Measurements from ENCODE around the gene CAMK1D.

The CAMK1D gene

DNA sequence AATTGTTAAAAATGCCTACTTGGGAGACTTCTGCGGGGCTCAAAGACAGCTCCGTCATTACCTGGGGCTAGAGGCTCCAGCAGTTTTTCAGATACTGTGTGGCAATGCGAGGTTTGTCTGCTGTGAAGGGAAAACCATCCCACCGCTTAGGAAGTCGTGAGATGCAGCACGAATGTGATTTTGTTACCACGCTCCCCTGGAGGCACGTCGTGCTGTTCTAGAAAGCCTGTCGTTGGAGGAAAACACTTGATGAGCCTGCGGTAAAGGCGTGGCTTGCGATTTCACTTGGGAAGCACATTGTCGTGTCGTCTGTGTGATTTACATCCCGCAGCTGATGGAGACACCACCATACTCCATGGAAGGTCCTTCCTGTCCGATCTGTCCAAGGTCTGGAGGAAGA is 39.3 kb downstream of the CAMK1D start:
- Histone ChIP-seq H3K27me3 (ENCODE audit: insufficient read depth, low read length) (0 out of 2 replicates have a peak, but pooled peaks cover under 1% of the 10 kb centered on the region), H3K4me1 (ENCODE audit: control insufficient read depth, insufficient read depth, low read length, unreplicated experiment) (no peaks in the 10 kb centered on the region), H2AFZ (ENCODE audit: low read length, unreplicated experiment) (no peak overlapping the region), H3K36me3 (ENCODE audit: insufficient read depth, low read length) (no peaks in the 10 kb centered on the region), H3K79me2 (ENCODE audit: control insufficient read depth, insufficient read depth, low read length, unreplicated experiment) (no peaks in the 10 kb centered on the region), H3K4me3 (ENCODE audit: low read depth, low read length) (no peak overlapping the region), H3K27ac (ENCODE audit: low read depth, low read length) (no peak overlapping the region)

DNA sequence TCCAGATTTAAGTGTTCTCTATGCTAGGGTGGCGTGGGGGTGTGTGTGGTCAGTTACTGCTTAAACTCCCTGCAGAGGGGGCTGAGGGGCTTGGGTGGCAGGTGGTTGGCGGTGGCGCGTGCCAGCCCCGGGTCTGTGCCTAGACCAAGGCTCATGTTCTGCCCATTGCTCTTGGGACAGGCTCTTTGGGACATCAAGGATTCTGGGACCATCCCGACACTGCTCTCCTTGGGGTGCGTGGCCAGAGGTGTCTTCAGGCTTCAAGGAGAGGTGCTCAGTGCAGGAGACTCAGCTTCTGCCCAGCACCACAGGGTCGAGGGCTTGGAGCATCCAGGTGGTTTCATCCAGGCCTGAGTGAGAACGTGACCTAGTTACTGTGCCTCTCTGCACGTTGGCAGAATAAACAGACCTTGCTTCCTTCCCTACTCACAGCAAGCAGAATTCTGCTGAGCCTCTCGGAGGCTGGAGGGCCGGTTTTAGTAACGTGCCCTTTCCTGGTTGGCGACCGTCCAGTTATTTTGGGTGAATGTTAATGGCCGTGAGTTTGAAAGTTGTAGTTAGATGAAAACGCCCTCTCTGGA is 39.9 kb downstream of the CAMK1D start:
- Histone ChIP-seq H2AFZ (ENCODE audit: low read length, unreplicated experiment) (no peak overlapping the region), H3K4me3 (ENCODE audit: low read depth, low read length) (no peak overlapping the region), H3K4me1 (ENCODE audit: control insufficient read depth, insufficient read depth, low read length, unreplicated experiment) (no peaks in the 10 kb centered on the region), H3K79me2 (ENCODE audit: control insufficient read depth, insufficient read depth, low read length, unreplicated experiment) (no peaks in the 10 kb centered on the region), H3K27ac (ENCODE audit: low read depth, low read length) (no peak overlapping the region), H3K27me3 (ENCODE audit: insufficient read depth, low read length) (no peaks in the 10 kb centered on the region), H3K36me3 (ENCODE audit: insufficient read depth, low read length) (no peaks in the 10 kb centered on the region)

DNA sequence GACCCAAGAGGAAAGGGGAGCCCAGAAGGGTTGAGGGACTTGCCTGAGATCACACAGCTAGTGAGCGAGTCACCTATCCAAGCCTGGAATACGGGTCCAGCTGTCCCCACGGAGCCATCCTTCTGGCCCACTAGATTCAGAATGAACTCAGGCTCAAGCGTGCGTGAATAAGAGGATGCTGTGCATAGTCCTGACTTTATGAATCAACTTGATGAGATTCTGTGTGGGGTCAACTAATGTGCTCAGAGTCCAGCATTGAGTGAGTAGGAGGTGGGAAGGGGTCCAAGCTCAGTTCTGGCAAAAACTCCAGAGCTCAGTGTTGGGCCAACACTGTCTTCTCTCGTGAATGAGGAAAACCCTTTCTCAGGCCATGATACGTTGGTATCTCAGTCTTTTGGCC is 41.4 kb downstream of the CAMK1D start:
- Histone ChIP-seq H3K27ac (ENCODE audit: low read depth, low read length) (no peak overlapping the region), H2AFZ (ENCODE audit: low read length, unreplicated experiment) (no peak overlapping the region), H3K4me3 (ENCODE audit: low read depth, low read length) (no peak overlapping the region), H3K36me3 (ENCODE audit: insufficient read depth, low read length) (no peaks in the 10 kb centered on the region), H3K4me1 (ENCODE audit: control insufficient read depth, insufficient read depth, low read length, unreplicated experiment) (no peaks in the 10 kb centered on the region), H3K79me2 (ENCODE audit: control insufficient read depth, insufficient read depth, low read length, unreplicated experiment) (no peaks in the 10 kb centered on the region), H3K27me3 (ENCODE audit: insufficient read depth, low read length) (no peaks in the 10 kb centered on the region)

DNA sequence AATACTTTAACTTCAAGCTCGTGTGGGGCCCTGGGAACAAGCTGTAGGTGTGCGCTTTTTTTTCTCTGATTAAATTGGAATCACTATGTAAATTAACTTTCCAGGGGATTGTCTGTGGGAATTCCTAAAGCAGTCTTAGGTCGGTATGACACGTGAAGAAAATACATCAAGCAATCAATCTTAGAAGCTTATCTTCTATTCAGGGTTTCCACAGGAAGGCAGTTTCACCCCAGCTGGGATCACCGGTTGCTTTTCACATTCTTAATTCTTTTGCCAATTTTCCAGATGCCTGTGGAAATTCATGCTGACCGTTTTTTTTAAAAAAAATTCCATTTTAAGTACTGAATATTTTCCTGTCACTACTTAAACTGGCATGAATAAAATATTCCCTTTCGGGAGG is 41.9 kb downstream of the CAMK1D start:
- no peaks in the 10 kb centered on the region for H3K4me1 ChIP-seq (ENCODE audit: control insufficient read depth, insufficient read depth, low read length, unreplicated experiment)
- no peaks in the 10 kb centered on the region for H3K36me3 ChIP-seq (ENCODE audit: insufficient read depth, low read length)
- no peaks in the 10 kb centered on the region for H3K79me2 ChIP-seq (ENCODE audit: control insufficient read depth, insufficient read depth, low read length, unreplicated experiment)
- H2AFZ ChIP-seq (ENCODE audit: low read length, unreplicated experiment), result no peak overlapping the region
- H3K27ac ChIP-seq (ENCODE audit: low read depth, low read length), result no peak overlapping the region
- no peak overlapping the region for H3K4me3 ChIP-seq (ENCODE audit: low read depth, low read length)
- H3K27me3 ChIP-seq (ENCODE audit: insufficient read depth, low read length), result no peaks in the 10 kb centered on the region

DNA sequence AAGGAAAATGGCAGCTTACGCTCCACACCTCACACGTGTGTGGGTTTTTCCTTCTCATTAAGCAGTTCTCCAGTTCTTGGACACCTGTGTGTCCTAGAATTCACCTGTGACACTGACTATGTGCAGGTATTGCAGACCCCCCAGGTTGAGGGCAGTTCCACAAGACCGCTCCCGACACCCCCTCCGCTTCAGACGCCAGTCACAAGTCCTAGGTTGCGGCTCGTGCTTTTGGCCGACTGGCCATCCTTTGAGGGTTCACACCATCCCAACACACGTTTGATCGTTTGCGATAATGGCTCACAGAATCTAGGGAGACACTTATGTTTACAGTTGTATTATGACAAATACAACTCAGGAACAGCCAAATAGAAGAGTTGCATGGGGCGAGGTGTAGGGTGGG is 44.5 kb downstream of the CAMK1D start:
- no peaks in the 10 kb centered on the region for H3K79me2 ChIP-seq (ENCODE audit: control insufficient read depth, insufficient read depth, low read length, unreplicated experiment)
- H3K27ac ChIP-seq (ENCODE audit: low read depth, low read length), result no peak overlapping the region
- no peaks in the 10 kb centered on the region for H3K27me3 ChIP-seq (ENCODE audit: insufficient read depth, low read length)
- H3K4me3 ChIP-seq (ENCODE audit: low read depth, low read length), result no peak overlapping the region
- H3K36me3 ChIP-seq (ENCODE audit: insufficient read depth, low read length), result no peaks in the 10 kb centered on the region
- no peaks in the 10 kb centered on the region for H3K4me1 ChIP-seq (ENCODE audit: control insufficient read depth, insufficient read depth, low read length, unreplicated experiment)
- no peak overlapping the region for H2AFZ ChIP-seq (ENCODE audit: low read length, unreplicated experiment)

DNA sequence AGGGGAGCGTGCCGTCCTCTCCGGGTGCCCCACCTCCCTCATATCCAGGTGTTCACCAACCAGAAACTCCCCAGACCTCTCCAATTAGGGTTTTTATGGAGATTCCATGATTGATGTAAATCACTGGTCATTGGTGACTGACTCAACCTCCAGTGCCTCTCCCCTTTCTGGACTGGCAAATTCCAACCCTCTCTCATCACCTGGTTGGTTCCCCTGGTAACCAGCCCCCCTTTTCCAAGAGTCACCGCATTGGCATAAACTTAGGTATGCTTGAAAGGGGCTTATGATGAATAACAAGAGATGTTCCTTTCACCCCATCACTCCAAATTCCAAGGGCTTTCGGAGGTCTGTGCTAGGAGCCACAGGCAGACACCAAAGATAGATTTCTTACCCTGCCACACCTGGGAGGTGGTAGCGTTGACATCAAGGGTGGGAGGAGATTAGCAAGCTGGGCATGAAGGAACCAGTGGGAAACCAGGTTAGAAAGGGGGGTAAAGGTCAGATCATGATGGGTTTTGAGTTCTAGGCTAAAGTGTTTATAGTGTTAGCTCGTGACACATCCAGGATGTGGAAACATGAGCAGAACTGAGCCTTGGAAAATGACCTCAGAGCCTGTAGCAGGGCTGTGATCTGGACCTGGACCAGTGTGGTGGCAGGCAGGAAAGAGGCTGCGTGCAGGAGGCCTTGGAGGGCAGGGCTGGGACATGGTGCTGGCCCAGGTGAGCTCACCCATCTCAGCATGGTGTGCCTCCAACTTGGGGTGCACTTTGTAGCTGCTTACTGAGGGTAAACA is 45.1 kb downstream of the CAMK1D start:
- H2AFZ ChIP-seq (ENCODE audit: low read length, unreplicated experiment), result no peak overlapping the region
- no peak overlapping the region for H3K4me3 ChIP-seq (ENCODE audit: low read depth, low read length)
- H3K36me3 ChIP-seq (ENCODE audit: insufficient read depth, low read length), result no peaks in the 10 kb centered on the region
- no peaks in the 10 kb centered on the region for H3K27me3 ChIP-seq (ENCODE audit: insufficient read depth, low read length)
- no peaks in the 10 kb centered on the region for H3K4me1 ChIP-seq (ENCODE audit: control insufficient read depth, insufficient read depth, low read length, unreplicated experiment)
- no peak overlapping the region for H3K27ac ChIP-seq (ENCODE audit: low read depth, low read length)
- no peaks in the 10 kb centered on the region for H3K79me2 ChIP-seq (ENCODE audit: control insufficient read depth, insufficient read depth, low read length, unreplicated experiment)

DNA sequence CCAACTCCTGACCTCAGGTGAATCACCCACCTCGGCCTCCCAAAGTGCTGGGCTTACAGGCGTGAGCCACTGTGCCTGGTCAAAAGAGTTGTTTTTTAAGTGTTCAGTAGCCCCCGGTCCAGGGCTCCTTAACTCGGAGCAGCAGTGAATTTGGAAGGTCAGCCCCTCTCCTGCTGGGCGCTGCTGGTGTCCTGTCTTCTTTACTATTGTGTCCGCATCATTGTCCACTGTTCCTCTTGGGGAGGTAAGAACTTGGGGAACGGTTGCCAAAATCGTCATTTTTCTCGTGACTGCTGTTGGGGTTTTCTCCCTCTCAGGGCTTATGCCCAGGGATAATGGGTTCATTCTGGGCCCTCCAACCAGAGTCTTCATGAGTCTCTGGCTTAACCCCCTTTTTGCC is 46.7 kb downstream of the CAMK1D start:
- Histone ChIP-seq H3K27me3 (ENCODE audit: insufficient read depth, low read length) (no peaks in the 10 kb centered on the region), H2AFZ (ENCODE audit: low read length, unreplicated experiment) (no peak overlapping the region), H3K27ac (ENCODE audit: low read depth, low read length) (no peak overlapping the region), H3K4me3 (ENCODE audit: low read depth, low read length) (no peak overlapping the region), H3K36me3 (ENCODE audit: insufficient read depth, low read length) (no peaks in the 10 kb centered on the region), H3K79me2 (ENCODE audit: control insufficient read depth, insufficient read depth, low read length, unreplicated experiment) (no peaks in the 10 kb centered on the region), H3K4me1 (ENCODE audit: control insufficient read depth, insufficient read depth, low read length, unreplicated experiment) (no peaks in the 10 kb centered on the region)

DNA sequence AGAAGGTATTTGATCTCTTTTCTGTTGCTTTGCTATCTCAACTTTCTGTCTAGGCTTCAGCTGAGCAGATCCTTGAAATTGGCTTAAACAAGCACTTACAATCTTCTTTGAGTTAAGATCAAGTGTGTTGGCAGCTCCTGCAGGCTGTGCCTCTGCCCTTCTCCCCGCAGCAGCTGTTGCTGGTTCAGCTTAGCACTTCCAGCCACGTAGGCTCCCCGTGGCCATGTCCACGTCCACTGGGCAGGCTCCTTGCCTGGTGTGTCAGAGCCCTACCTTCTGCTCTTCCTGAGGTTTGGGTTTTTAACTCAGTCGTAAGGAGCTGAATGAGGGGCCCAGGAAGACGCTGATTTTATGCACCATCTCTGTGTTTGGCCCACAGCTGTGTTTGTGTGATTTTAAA is 47.2 kb downstream of the CAMK1D start:
- Histone ChIP-seq H3K4me1 (ENCODE audit: control insufficient read depth, insufficient read depth, low read length, unreplicated experiment) (no peaks in the 10 kb centered on the region), H3K27ac (ENCODE audit: low read depth, low read length) (no peak overlapping the region), H3K36me3 (ENCODE audit: insufficient read depth, low read length) (no peaks in the 10 kb centered on the region), H2AFZ (ENCODE audit: low read length, unreplicated experiment) (no peak overlapping the region), H3K79me2 (ENCODE audit: control insufficient read depth, insufficient read depth, low read length, unreplicated experiment) (no peaks in the 10 kb centered on the region), H3K27me3 (ENCODE audit: insufficient read depth, low read length) (no peaks in the 10 kb centered on the region), H3K4me3 (ENCODE audit: low read depth, low read length) (no peak overlapping the region)

DNA sequence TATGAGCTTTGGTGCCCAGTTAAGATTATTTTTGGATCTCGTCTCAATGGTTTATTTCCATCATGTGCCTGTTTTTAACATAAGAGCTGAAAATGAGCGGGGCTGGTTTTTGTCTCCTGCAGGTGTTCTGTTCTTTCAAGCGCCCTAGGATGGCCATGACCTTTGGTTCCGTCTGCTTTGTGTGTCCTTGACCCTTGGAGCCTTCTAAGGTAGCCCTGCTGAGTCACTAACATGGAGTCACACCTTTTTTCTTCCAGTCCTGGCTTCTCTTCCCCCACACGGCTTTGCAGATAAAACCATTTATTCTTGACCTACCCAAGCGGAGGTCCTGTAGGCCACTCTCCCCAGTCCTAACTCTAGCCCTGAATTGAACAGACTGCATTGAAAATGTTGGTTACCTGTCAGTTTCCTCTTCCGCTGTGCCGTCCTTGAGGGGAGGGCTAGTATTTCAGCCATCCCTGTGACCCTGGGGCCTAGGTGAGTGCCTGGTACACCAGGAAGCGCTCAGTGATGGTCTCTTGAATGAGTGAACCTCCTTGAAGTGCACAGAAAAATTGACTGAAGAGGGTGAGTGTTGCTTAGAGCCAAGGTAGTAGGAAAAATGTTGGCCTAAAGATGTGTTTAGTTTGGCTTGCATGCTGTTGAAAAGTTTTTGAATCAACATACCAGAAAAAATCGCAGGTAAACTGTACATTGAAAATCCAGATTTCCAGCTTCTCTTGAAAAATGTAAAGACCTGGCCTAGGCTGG is 48.0 kb downstream of the CAMK1D start:
- Histone ChIP-seq H3K79me2 (ENCODE audit: control insufficient read depth, insufficient read depth, low read length, unreplicated experiment) (no peaks in the 10 kb centered on the region), H3K27ac (ENCODE audit: low read depth, low read length) (no peak overlapping the region), H3K4me1 (ENCODE audit: control insufficient read depth, insufficient read depth, low read length, unreplicated experiment) (no peaks in the 10 kb centered on the region), H3K27me3 (ENCODE audit: insufficient read depth, low read length) (no peaks in the 10 kb centered on the region), H3K36me3 (ENCODE audit: insufficient read depth, low read length) (no peaks in the 10 kb centered on the region), H3K4me3 (ENCODE audit: low read depth, low read length) (no peak overlapping the region), H2AFZ (ENCODE audit: low read length, unreplicated experiment) (no peak overlapping the region)

DNA sequence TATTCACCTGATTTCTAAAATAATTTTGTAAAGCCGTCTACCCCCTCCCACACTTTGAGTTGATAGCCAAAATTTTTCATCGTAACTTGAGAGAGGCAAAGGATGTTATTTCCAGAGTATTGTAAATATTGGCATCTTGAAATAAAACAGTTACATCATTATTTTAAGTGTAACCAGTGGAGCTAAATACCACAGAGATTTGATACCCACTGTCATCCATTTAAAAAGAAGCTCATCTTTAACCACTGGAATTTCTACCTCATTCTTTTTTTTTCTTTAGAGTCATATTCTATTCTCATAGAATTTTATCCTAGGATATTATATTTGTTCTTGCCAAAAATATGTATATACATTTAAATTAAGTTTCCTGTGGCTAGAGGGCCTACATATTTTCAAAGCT is 48.6 kb downstream of the CAMK1D start:
- Histone ChIP-seq H3K36me3 (ENCODE audit: insufficient read depth, low read length) (no peaks in the 10 kb centered on the region), H3K4me1 (ENCODE audit: control insufficient read depth, insufficient read depth, low read length, unreplicated experiment) (no peaks in the 10 kb centered on the region), H3K27ac (ENCODE audit: low read depth, low read length) (no peak overlapping the region), H3K27me3 (ENCODE audit: insufficient read depth, low read length) (no peaks in the 10 kb centered on the region), H3K79me2 (ENCODE audit: control insufficient read depth, insufficient read depth, low read length, unreplicated experiment) (no peaks in the 10 kb centered on the region), H3K4me3 (ENCODE audit: low read depth, low read length) (no peak overlapping the region), H2AFZ (ENCODE audit: low read length, unreplicated experiment) (no peak overlapping the region)

Measured in ACC112 (cell line).